MV-4-11 (cell line): ENCODE results near the gene SPATS2.
"Not testable (repeated sequence)": the region's sequence is repeated elsewhere in the genome, so short reads cannot be mapped to it uniquely, and the experiment has no call there.

Source experiments
- DNase-seq: peaks from one replicate; lab custom pipeline; 2025; lab: John Stamatoyannopoulos, UW

The SPATS2 gene

DNA sequence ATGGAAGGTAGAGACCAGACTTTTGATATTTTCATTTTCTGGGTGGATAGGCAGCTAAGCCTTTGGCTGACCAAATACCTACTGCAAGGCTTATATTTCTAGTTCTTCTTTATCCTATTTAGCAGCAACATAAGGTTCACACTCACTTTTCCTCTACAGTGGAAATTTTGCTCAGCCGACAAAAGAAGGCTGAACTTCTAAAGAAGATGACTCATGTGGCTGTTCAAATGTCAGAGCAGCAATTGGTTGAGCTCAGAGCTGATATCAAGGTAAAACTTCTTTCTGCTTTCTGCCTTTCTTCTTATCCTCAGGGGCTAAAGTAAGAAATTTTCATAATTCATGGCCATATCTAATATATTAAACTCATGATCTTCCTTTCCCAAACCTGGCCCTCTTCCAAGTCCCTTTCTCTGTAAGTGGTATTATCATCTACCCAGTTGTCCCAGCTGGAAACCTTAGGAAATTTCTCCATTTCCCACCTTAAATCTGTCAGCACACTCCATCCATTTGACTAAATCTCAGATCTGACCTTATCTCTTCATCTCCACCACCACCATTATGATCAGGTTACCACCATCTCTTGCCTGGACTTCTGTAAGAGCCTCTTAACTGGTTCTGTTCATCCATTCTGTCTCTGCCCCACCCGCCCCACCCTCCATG is 151.8 kb downstream of the SPATS2 start:
- no peak for DNase-seq

DNA sequence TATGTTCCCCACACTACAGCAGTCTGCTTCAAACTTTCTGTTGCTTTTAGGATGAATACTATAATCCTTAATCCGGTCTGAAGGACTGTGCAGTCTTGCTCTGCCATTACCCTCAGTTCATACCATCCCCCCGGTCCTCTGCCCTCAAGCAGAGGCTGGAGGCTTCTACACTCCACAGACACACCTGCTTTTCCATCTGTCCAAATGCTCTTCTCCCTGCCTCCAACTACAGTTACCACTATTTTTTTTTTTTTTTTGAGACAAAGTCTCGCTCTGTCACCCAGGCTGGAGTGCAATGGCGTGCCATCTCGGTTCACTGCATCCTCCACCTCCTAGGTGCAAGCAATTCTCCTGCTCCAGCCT is 152.3 kb downstream of the SPATS2 start:
- DNase-seq, result no peak

DNA sequence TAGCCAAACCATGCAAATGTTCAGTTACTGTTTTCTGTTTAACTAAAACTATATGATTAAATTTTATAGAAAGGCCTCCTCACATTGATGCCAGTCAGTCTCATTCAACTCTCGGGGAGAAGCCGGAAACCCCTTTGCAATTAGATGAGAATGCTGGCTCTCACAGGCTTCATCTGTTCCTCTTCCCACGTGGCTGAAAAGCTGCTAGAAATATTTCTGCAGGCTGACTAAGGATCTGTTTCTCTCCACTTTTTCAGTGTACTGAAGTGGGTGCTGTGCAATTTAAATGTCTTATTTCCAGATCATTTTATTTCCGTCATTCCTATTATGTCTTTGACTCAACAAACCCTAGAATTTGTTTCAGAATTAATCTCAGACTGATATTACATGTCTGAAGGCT is 154.1 kb downstream of the SPATS2 start:
- DNase-seq, result no peak

DNA sequence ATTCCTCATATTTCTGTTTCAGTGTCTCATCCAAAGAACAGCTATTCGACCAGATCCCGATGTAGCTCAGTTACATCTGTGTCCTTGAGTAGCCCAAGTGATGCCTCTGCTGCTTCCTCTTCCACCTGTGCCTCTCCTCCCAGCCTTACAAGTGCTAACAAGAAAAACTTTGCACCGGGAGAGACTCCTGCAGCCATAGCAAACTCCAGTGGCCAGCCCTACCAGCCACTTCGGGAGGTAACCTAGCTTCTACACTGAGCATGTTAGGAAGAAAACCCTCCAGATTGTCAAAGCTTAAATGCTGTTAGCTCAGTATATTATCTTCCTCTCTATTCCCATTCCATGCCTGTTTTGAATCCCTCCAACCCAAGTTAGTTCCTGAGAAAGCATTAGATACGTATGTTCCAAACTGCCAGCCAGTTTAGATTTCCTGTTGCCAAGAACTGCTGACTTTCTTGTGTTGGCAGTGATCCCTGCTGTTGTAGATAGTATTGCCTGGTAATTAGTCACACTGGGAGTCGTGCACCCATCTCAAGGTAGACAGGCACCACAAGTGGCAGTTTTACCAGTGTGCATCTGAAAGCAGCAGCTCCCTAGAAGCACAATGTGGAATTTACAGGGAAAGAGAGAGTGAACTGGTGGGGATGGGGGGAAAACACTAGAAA is 157.5 kb downstream of the SPATS2 start:
- no peak for DNase-seq

DNA sequence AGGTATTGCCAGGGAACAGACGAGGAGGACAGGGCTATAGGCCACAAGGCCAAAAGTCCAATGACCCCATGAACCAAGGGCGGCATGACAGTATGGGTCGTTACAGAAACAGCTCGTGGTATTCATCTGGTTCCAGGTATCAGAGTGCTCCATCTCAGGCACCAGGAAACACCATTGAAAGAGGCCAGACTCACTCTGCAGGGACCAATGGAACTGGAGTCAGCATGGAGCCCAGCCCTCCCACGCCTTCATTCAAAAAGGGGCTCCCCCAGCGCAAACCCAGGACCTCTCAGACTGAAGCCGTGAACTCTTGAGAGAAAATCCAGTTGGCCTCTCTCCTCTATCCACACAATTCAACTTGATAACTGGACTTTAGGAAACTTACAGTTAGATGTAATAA is 158.7 kb downstream of the SPATS2 start:
- no peak for DNase-seq

DNA sequence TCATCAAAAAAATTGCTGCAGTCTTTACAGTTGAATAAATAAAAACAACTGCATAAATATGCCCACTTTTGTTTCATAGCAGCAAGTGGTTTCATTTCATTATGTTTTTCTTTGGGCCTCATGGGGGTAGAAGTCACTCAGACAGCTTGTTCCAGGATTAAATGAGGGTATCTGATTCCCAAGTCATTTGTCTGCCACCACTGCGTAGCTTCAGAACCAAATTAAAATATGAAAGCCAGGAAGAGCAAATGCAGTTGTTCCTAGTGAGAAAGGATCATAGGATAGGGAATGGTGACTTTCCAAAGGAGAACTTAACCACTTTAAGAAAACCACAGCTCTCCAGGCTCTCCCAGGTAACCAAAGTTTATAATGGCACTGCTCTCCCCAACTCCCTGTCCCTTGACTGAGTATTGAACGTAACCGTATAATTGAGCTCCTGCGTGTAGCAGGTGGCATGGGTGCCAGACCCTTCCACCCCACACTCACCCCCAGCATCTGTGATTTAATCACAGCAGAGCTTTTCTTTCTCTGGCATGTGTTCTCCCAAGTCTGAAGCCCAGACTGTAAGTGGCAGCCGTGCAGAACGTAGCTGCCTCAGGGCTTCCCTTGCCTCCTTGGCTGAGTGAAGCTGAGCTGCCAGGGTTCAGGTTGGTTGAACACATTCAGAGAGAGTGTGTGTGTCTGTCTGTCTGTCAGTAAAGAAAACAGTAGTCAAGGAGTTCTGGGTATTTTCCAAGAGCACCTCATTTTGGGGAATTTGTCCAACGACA is 160.3 kb downstream of the SPATS2 start:
- DNase-seq, result no peak

DNA sequence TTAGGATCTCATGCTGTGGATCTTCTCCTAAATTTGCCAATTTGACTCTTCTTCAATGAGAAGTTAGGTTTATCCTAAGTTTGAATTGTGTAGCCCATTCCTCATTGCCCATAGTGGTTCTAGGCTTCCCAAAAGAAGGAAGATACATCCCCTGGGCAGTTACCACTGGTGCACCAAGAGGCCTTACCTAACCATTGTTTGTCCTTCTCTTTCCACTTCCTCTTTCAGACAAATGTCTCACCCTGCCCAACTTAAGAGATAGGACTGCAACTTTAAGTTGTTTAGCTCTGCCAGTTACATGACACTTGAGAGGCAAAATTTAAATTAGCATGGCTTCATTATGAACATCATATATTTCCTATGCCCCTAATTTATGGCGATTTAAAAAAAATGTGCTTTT is 162.2 kb downstream of the SPATS2 start:
- peak; percentile 87 for DNase-seq

DNA sequence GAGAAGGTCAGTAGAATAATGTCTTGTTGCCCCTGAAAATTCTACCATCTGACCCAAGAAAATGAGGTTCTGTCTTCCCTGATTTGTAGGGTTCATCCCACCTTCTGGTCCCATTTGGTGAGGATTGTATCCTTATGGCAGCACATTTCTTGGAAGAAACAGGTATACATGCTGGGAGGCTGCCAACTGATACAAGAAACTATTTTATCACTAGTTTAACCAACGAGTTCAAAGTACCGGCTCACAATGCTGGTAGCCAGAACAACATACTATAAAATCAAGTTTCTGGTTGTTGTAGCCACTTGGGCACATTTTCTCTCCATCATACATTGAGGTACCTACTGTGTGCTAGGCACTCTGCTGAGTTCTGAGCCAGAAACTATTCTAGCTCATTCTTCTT is 164.5 kb downstream of the SPATS2 start:
- no peak for DNase-seq

DNA sequence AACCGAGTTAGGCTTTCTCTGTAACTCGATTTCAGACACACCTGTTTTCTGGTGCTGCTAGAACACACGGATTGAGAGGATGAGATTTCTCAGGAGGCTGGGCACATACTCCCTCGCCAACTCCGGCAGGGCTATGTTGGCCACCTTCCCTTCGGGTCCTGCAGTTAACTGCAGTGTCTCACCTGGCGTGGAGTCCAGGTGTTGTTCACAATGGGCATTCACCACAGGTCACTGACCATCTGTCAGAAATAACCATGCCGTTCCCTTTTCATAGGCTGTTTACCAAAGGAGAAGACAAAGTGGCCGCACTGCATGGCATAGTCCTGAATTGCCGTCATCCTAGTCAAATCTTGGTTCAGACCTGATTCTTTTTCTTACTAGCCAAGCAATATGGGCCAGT is 166.1 kb downstream of the SPATS2 start:
- DNase-seq, result no peak

DNA sequence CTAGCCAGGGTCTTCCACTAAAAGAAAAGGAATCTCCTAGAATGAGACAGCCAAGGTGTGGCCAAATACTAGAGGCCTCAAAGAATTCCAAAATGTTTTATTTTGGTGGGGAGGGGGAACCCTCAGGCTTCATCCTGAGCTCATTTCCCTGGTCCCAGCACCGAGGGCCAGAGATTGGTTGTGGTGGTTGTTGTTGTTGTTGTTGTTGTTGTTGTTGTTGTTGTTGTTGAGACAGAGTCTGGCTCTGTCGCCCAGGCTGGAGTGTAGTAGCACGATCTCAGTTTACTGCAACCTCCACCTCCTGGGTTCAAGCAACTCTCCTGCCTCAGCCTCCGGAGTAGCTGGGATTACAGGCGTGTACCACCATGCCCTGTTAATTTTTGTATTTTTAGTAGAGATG is 166.9 kb downstream of the SPATS2 start:
- DNase-seq, result not testable (repeated sequence)

DNA sequence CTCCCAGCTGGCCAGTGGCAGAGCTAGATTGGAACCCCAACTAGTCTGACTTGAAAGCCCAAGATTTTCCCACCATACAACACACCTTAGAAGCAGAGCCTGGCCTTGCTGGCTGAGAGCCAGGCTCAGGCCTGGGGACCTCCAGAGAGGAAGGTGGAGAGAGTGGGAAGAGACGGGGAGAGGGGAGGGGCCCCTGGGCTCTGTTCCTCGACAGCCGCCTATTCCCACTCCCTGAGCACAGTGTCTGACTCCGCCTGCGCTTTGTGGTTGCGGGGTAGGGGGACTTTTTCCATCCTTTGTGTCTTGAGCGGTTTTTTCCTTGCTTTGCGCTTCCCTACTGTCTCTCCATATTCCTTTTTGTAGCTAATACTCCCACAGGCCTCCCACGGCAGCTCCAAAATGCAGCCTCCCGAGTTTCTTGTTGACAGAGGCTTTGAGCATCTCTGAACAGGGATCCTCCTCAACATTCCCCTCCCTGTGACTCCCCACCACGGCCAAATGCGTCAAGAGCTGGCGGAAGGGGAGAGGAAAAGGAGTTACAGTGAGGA is 167.5 kb downstream of the SPATS2 start:
- no peak for DNase-seq

DNA sequence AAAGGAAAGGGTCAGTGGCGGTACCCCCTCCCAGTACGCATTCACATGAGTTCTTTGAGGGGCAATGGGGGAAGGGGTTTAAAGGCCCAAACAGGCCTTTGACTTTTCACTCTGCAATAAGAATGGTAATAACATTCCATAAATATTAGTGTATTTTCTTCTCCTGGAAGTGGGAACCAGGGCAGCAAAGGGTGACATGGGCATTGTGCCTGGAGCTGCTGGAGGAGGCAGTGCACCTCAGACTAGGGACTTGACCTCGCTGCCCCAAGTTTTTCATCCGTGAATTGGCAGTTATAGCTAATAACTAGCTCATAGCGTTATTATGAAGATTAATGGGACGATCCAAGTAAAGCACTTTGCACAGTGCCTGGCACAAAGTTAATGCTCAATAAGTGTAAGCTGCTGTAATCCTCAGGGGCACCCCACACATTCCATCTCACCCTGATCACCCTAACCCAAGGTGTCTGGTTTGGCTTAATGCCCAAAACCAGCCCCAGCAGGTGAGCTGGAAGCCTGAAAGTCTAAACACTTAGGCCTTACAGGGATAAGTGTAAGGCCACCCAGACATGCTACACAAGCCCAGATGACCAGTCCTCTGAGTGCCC is 168.8 kb downstream of the SPATS2 start:
- no peak for DNase-seq

DNA sequence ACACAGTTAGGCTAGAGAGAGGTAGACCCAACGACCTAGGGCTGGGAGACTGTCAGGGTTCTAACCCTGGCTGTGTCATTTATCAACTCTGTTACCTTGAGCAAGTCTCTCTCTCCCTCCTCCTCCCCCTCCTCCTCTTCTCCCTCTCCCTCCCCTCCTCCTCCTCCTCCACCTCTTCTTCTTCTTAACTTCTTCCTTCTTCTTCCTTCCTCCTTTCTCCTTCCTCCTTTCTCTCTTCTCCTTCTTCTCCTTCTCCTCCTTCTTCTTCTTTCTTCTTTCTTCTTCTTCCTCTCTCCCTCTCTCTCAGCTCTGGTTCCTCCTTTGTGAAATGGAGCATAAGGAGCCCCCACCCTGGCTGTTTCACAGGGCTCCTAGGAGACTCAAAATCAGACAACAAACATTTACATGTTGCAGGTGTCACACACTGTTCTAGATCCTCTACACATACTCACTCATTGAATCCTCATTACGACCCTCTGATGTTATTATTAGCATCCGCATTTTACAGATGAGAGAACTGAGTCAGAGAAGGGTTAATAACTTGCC is 169.3 kb downstream of the SPATS2 start:
- peak; percentile 36 for DNase-seq

DNA sequence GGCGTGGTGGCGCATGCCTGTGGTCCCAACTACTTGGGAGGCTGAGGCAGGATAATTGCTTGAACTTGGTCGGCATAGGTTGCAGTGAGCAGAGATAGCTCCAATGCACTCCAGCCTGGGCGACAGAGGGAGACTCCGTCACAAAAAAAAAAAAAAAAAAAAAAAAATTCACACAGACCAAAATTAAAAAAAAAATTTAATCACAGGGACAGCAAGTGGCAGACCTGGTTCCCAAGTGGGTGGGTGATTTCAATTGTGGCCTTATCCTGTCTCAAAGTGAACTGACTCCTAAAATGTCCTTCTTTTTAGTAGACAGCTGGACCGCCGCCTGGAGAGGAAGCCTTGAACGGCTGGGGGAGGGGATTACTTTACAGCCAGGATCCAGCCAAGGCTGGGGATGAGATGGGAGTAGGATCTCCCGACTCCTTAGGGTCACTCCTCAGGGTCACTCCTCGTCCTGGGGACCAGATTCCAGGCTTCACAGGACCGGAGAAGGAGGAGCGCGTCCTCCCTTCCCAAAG is 170.0 kb downstream of the SPATS2 start:
- DNase-seq, result no peak

DNA sequence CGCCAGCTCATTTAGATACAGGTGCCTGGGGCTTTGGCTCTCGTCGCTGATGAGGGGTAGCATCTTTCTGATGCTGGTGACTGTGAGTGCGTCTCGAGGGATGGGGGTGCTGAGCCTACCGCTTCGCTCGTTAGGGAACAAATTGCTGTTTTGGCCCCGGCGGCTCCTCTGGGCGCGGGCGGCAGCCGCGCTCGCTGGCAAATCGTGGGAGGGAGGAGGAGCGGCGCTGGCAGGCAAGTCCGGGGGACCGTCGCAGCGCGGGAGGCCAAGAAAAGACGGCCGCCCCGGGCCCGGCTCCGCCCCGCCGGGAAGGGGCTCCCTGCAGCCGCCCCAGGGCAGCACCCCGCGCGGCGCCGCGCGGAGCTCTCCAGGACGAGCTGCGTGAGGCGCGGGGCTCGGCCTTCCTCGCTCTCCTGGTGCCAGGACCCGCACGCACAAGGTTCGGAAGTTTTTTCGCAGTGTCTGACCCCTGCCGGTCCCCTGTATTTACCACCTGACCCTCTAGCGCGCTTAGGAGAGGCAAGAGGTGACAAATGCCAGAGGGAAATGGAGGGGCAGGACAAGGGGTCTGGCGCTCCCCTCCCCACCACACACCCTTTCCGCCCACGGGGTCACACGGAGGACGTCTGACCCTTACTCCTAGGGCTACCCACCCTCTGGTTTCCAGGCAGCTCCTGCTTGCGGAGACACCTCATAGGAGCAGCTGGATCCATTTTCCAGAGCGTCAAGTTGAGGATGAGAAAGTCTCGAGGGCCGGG is 170.7 kb downstream of the SPATS2 start:
- no peak for DNase-seq

DNA sequence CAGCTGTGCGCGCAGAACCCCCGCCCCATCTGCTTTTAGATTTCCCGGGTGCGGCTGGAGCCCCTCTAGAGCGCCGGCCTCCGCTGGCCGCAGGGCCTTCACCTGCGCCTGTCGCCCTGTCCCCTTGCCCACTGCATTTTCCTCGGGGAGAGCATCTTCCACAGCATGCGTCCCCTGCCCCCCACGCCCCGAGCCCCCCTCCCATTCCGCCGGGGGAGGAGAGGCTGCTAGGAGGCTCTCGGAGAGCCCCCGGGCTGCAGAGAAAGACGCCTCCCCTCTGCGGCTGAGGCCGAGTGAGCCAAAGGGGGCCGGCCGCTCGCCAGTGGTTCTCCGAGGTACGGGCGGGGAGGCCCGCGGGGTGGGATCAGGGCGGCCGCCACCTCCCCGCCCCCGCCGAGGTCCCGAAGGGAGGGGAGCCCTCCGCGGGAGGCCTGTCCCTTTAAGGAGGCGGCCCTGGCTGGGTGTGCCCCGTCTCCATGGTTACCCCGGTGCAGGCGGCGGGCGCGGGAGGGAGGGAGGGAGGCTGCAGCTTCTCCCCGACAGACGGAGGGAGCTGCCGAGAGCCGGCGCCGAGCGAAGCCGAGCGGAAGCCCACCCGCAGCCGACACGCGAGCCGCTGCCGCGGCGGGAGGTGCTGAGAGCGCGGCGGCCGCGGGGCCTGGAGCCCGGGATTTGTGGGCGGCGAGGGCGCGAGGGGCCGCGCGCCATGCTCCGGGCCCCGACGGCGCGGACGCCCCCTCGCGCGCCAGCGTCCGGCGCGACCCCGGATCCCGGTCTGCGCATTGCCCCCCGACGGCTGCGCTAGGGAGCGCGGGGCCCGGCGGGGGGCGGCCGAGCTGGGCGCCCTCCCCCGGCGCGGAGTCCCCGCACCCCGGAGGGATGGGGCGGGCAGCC is 171.5 kb downstream of the SPATS2 start, which contains the start of gene KCNH3:
KCNH3 (plus strand) TSS at position 521 of the 894 bp plus-strand sequence. CDS start 387 bp downstream, outside the sequence.
- peak; percentile 50 for DNase-seq

DNA sequence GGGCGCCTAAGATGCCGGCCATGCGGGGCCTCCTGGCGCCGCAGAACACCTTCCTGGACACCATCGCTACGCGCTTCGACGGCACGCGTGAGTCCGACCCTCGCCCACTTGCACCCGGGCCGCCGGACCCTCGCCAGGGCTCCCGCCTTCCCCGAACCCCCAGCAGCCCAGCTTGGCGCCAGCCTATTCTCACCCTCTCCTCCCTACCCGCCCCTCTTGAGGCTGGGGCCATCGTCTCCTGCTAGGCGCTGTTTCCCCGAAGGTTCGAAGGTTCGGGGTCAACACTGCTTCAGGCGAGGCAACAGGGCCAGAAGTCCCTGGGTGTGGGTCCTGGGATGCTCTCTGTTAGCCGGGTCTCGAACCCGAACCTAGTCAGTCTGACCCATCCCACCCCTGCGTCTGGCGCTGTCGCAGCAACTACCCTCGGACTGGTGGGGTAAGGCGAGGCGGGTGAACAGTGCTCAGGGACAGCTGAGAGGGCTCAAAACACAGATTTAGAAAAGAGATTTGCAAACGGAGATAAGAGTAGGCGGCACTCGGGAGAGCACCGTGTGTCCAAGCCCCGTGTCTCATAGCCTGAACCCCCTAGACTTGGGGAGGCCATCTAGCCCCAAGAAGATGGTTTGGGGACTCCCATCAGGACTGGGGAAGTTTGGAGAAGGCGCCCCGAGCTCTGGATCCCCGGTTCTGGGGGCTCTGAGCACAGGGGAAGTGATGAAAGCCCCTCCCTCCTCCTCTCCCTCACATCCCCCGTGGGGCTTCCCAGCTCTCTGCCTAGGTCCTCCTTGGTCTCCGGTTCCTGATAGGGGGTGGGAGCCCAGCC is 172.4 kb downstream of the SPATS2 start:
- DNase-seq, result no peak

DNA sequence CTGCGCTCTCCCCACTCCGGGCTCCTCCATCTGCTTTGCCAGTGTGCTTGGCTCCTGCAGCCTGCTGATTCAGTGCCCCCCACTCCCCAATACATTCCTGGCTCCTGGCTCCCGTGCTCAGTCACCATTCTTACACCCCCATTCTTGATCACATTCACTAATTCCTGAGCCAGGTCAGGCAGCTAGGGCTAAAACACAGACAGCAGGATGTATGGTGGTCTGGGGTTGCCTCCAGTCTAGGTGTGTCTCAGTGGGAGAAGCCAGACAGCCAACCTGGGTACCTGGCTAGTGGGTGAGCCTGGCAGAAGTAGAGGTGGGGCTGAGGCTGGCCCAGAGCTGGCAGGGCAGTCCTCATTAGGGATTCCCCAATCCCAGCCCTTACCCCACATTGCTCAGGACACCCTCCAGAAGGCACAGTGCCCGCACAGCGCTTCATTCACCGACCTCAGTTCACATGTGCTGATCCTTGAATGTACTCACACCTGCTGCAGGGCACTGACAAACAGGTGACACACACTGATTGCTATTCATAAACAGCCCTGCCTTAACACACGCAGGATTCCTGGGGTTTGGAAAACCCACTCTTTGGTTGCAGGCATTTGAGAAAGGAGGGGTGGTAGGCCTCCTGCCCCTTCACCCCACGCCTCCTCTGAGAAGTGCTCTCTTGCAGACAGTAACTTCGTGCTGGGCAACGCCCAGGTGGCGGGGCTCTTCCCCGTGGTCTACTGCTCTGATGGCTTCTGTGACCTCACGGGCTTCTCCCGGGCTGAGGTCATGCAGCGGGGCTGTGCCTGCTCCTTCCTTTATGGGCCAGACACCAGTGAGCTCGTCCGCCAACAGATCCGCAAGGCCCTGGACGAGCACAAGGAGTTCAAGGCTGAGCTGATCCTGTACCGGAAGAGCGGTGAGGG is 173.2 kb downstream of the SPATS2 start:
- no peak for DNase-seq
